Stimulated activated CD8-positive, alpha-beta memory T cell treated with anti-CD3 and anti-CD28 coated beads, Interleukin-4, amount 100 ng/mL, for 4 hours (primary cell): ENCODE measurements around the gene APPBP2.

Source experiments
- DNase-seq, 2 donors: peaks; one replicate each; pipeline ENCODE4 v3.0.0-alpha.2; 2020; ENCODE audit warnings: low read depth in 2 of 2, low spot score in 1 of 2

The APPBP2 gene

DNA sequence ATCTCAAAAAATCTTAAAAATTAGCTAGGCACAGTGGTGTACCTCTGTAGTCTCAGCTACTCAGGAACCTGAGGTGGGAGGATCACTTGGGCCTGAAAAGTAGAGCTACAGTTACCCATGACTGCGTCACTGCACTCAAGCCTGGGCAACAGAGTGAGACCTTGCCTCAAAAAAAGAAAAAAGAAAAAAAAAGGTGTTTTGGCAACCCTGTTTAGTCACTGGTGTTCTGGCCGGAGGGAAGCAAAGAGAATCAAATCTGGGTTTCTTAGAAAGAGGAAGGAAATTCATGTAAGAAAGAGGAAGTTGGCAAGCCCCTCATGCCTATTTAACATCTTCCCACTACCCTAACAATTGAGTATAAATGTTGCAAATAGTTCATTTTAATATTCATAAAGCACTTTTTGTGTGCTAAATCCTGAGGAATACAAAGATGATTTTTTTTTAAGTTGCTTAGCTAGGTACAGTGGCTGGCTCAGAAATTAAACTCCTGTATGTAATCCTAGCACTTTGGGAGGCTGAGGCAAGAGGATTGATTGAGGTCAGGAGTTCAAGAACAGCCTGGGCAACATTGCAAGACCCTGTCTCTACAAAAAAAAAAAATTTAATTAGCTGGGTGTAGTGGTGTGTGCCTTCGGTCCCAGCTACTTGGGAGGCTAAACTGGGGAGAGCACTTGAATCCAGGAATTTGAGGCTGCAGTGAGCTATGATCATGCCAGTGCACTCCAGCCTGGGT, 127.6 kb downstream of the APPBP2 start:
- DNase-seq, result no peak

DNA sequence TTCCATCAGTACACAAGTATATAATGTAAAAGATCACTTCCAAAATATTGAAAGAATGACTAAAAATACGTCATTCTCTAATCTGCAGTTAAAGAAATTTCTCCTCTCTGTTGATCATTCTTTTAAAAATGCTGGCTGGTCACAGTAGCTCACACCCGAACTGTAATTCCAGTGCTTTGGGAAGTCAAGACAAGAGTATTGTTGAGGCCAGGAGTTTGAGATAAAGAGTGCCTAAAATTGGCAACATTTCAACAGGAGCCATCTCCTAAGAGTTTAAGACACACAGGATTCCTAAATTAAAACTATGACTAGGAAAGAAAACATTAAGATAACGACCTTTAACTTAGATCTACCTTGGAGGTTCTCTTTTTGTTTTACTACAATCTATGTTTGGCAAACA, 129.6 kb downstream of the APPBP2 start:
- no peak for DNase-seq

GRCh38 chr17:60395508-60396065, 130.5 kb downstream of the APPBP2 start:
- no peak for DNase-seq

GRCh38 chr17:60393840-60394723, 132.0 kb downstream of the APPBP2 start:
- no peak for DNase-seq
